Esophagus squamous epithelium (tissue), 5 donors: Measurements from ENCODE around the gene CCM2. TPM values are rescaled to one million over a fixed set of nuclear protein-coding genes. Genes with fewer than 3 reads are reported as not detected.
A peak's percentile ranks its signal among the peaks of the same experiment; 100 is the strongest.

Source experiments
- DNase-seq: peaks from one replicate; lab custom pipeline; 2025; lab: John Stamatoyannopoulos, UW
- H3K27ac ChIP-seq, 4 donors: fragments of 200-600 bp; sonication (generic); one replicate each; pipeline ENCODE4 v1.5.1; 2016 to 2019; ENCODE audit warnings: mild to moderate bottlenecking in 1 of 4
- H3K27me3 ChIP-seq, 4 donors: fragments of 200-600 bp; sonication (generic); 1 replicate in 3 of 4; 2 replicates in 1 of 4; pipeline versions ENCODE4 v1.5.1 to v1.6.0; 2017 to 2021; ENCODE audit warnings: antibody characterized with exemption in 1 of 4
- H3K36me3 ChIP-seq, 3 donors: fragments of 200-600 bp; sonication (generic); one replicate each; pipeline ENCODE4 v1.5.1; 2016 to 2019
- H3K4me1 ChIP-seq, 3 donors: fragments of 200-600 bp; sonication (generic); one replicate each; pipeline ENCODE4 v1.5.1; 2017 to 2019
- H3K4me3 ChIP-seq, 4 donors: fragments of 200-600 bp; sonication (generic); 1 replicate in 3 of 4; 2 replicates in 1 of 4; pipeline ENCODE4 v1.5.1; 2016 to 2019; ENCODE audit warnings: mild to moderate bottlenecking in 2 of 4, moderate library complexity in 1 of 4
- H3K9me3 ChIP-seq, 3 donors: fragments of 200-600 bp; sonication (generic); one replicate each; pipeline ENCODE4 v1.5.1; 2016 to 2019
- CTCF ChIP-seq, 6 experiments: fragments of 450-650 bp in 4 of 6; fragments of 200-600 bp in 2 of 6; sonication (generic) in 2 of 6; IDR thresholded peaks; one replicate each; pipeline ENCODE4 v1.5.1; 2016 to 2019; ENCODE audit warnings: antibody characterized with exemption in 6 of 6, mild to moderate bottlenecking in 4 of 6, moderate library complexity in 4 of 6
- POLR2A ChIP-seq, 4 donors: fragments of 450-650 bp; IDR thresholded peaks; one replicate each; pipeline ENCODE4 v1.6.1; 2017; ENCODE audit warnings: antibody characterized with exemption in 4 of 4, mild to moderate bottlenecking in 4 of 4, moderate library complexity in 3 of 4
- WGBS, 2 donors: methylation state at CpG; one replicate each; pipeline ENCODE4 v1.1.5; 2018; 5-methylcytosine and 5-hydroxymethylcytosine counted together
- intact Hi-C: fragments of 100-400 bp; cut with DNase I; formaldehyde crosslinking; loops from one replicate; pipeline ENCODE4 v1.15.0; 2022
- total RNA-seq, 4 donors: library from RNA; depleted of rRNA; stranded (reverse); fragments of >200 nt; gene quantifications; one replicate each; pipeline ENCODE4 v1.1.0, GENCODE V29; 2016
- donor health status: DM: yes; HTN: yes; CAD: no.

The CCM2 gene
- total RNA-seq, 4 donors from 2014 or later, result 20.0 to 36.3 (median 24.9) TPM

- peaks cover 0 to 43% (median 0%) of the 10 kb centered on the region in 4 donors for H3K27me3 ChIP-seq
- peaks cover 11 to 19% (median 11%) of the 10 kb centered on the region in 3 donors for H3K4me1 ChIP-seq
- peak overlapping the region; percentile 18 to 64 (median 44) for H3K4me3 ChIP-seq
- H3K9me3 ChIP-seq, result no peaks in the 10 kb centered on the region
- H3K36me3 ChIP-seq, result no peaks in the 10 kb centered on the region
- WGBS, 2 donors, result 4 to 55% methylated on average over 5 to 10 of the region's 76 CpGs
- H3K27ac ChIP-seq, result no peak overlapping the region
- DNase-seq, result no peak
- no peak for TF ChIP-seq POLR2A (IDR thresholded peaks at IDR 0.05)
- no peak for TF ChIP-seq CTCF (IDR thresholded peaks at IDR 0.05)
- intact Hi-C loops, result loop anchor here (10.0 kb wide), 1 partner anchor 172 kb away; no protein-coding TSS in a partner anchor
These were observed 37.3 kb upstream of the CCM2 start for GRCh38 chr7:44962483-44963251.

- intact Hi-C loops, result loop anchor here (10.0 kb wide), 1 partner anchor 171 kb away; no protein-coding TSS in a partner anchor
- DNase-seq, result no peak
- Histone ChIP-seq H3K9me3 (no peaks in the 10 kb centered on the region), H3K4me1 (peaks cover 11 to 19% (median 11%) of the 10 kb centered on the region in 3 donors), H3K27me3 (peaks cover 0 to 43% (median 0%) of the 10 kb centered on the region in 4 donors), H3K36me3 (no peaks in the 10 kb centered on the region), H3K27ac (no peak overlapping the region), H3K4me3 (peak overlapping the region in 2 of 4 donors; percentile 41 to 64)
- TF ChIP-seq CTCF (IDR thresholded peaks at IDR 0.05) (no peak), POLR2A (IDR thresholded peaks at IDR 0.05) (no peak)
- 79 to 87% methylated on average over 6 to 8 of the region's 24 CpGs for WGBS, 2 donors
These were observed 36.4 kb upstream of the CCM2 start for GRCh38 chr7:44963364-44964290.

- H3K4me3 ChIP-seq, result no peak overlapping the region
- H3K4me1 ChIP-seq, result peaks cover 11 to 19% (median 11%) of the 10 kb centered on the region in 3 donors
- no peak for TF ChIP-seq CTCF (IDR thresholded peaks at IDR 0.05)
- 66 to 73% methylated on average over 3 to 7 of the region's 7 CpGs for WGBS, 2 donors
- no peaks in the 10 kb centered on the region for H3K36me3 ChIP-seq
- peaks cover 0 to 43% (median 0%) of the 10 kb centered on the region in 4 donors for H3K27me3 ChIP-seq
- intact Hi-C loops, result loop anchor here (10.0 kb wide), 1 partner anchor 170 kb away; no protein-coding TSS in a partner anchor
- H3K9me3 ChIP-seq, result no peaks in the 10 kb centered on the region
- DNase-seq, result no peak
- no peak overlapping the region for H3K27ac ChIP-seq
These were observed 35.6 kb upstream of the CCM2 start for GRCh38 chr7:44964384-44964830.

GRCh38 chr7:44964831-44965440 lies 35.1 kb upstream of the CCM2 start:
- Histone ChIP-seq H3K27me3 (peaks cover 0 to 39% (median 0%) of the 10 kb centered on the region in 4 donors), H3K9me3 (no peaks in the 10 kb centered on the region), H3K36me3 (no peaks in the 10 kb centered on the region), H3K4me1 (peaks cover 11 to 15% (median 11%) of the 10 kb centered on the region in 3 donors), H3K27ac (no peak overlapping the region), H3K4me3 (no peak overlapping the region)
- no peak for DNase-seq
- no peak for TF ChIP-seq CTCF (IDR thresholded peaks at IDR 0.05)
- TF ChIP-seq POLR2A (IDR thresholded peaks at IDR 0.05), result no peak
- WGBS, 2 donors, result 88 to 100% methylated on average over 1 to 4 of the region's 13 CpGs
- intact Hi-C loops, result loop anchor here (10.0 kb wide), 1 partner anchor 170 kb away; no protein-coding TSS in a partner anchor
